ENCODE results near the gene LIN7B.

DNA sequence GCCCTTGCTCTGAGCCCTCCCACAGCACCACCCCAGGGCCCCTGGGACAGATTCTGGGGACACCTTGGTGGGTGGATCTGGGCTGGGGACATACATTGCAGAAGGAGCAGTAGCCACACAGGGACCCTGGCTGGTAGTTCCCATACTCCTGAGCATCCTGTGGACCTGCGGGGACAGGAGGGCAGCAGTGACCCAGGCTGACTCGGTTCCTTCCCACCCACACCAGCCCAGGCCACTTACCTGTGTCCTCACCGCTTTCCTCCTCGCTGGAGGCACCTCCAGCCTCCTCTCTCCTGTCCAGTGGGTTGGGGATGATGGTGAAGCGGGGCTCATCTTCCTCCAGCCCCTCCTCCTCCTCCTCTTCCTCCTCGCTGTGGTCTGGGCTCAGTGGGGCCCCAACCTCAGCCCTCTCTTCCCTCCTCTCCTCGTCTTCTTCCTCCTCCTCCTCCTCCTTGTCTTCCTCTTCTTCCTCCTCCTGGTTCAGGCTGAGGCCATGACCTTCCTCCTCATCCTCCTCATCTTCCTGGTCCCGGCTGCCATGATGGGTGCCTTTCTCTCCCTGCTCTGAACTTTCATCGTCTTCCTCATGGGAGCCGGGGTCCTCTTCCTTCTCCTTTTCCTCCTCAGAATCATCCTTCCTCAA, 39.1 kb downstream of the LIN7B start:
- no peak for TF ChIP-seq CTCF (IDR thresholded peaks at IDR 0.05; ENCODE audit: low read depth, low read length, missing input control)
- no peak for TF ChIP-seq RXRA (IDR thresholded peaks at IDR 0.05)
- no peak for TF ChIP-seq TAF1 (conservative IDR thresholded peaks at IDR 0.05)
- TF ChIP-seq HNF4G (IDR thresholded peaks at IDR 0.05), result no peak
- TF ChIP-seq, protein P1, sequence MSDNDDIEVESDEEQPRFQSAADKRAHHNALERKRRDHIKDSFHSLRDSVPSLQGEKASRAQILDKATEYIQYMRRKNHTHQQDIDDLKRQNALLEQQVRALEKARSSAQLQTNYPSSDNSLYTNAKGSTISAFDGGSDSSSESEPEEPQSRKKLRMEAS (IDR thresholded peaks at IDR 0.05), result no peak
- TF ChIP-seq RAD21 (IDR thresholded peaks at IDR 0.05), result no peak
- TF ChIP-seq, protein P2, sequence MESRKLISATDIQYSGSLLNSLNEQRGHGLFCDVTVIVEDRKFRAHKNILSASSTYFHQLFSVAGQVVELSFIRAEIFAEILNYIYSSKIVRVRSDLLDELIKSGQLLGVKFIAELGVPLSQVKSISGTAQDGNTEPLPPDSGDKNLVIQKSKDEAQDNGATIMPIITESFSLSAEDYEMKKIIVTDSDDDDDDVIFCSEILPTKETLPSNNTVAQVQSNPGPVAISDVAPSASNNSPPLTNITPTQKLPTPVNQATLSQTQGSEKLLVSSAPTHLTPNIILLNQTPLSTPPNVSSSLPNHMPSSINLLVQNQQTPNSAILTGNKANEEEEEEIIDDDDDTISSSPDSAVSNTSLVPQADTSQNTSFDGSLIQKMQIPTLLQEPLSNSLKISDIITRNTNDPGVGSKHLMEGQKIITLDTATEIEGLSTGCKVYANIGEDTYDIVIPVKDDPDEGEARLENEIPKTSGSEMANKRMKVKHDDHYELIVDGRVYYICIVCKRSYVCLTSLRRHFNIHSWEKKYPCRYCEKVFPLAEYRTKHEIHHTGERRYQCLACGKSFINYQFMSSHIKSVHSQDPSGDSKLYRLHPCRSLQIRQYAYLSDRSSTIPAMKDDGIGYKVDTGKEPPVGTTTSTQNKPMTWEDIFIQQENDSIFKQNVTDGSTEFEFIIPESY (IDR thresholded peaks at IDR 0.05), result no peak
- no peak for TF ChIP-seq HNF4A (conservative IDR thresholded peaks at IDR 0.05)

Measured in liver (tissue), 3 donors.